ENCODE results near the gene HIF3A.
A peak's percentile ranks its signal among the peaks of the same experiment; 100 is the strongest.

Gene HIF3A

GRCh38 chr19:46381756-46382345 is 85.0 kb downstream of the HIF3A start:
- Mint-ChIP-seq H3K27ac (no peak overlapping the region), H3K36me3 (peaks cover 64 to 82% of the 10 kb centered on the region in 2 donors)
- no peak for DNase-seq

DNA sequence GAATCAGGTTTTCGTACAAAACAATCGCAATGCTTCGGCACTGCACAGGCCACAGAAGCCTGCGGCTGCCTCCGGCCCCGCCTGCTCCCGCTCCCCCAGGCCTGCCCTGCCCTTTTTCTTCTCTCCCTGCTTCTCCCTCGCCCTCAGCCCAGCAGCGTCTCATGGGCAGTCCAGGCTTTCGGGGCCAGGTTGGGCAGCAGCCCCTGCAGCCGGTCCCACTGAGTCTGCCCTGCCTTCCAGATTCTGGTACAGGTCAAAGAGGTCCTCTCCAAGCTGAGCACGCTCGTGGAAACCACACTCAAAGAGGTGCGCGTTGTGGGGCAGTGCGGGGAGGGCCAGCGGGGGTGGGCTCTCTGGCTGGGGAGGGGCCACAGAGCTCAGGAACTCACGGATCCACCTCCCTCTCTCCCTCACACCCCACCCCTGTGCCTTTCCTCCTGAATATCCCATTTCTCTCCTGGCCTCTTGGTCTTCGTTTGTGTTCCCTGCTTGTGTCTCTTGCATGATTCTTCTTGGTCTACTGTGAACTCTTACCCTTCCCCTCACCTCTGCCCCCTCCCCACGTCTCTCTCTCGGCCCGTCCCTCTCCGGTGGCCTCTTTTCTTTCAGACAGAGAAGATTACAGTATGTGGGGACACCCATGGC is 86.5 kb downstream of the HIF3A start:
- ATAC-seq (replicated peaks) = no peak
- Mint-ChIP-seq H3K4me3 (no peak overlapping the region), H3K9me3 (no peaks in the 10 kb centered on the region), H3K4me1 (peaks cover 15 to 20% of the 10 kb centered on the region in 2 donors), H3K36me3 (peaks cover 68 to 82% of the 10 kb centered on the region in 2 donors), H3K27me3 (no peaks in the 10 kb centered on the region), H3K27ac (no peak overlapping the region)
- no peak for DNase-seq

More at GRCh38 chr19:46381756-46382345, 85.0 kb downstream of the HIF3A start:
- peaks cover 15 to 20% of the 10 kb centered on the region in 2 donors for H3K4me1 Mint-ChIP-seq
- H3K9me3 Mint-ChIP-seq = no peaks in the 10 kb centered on the region
- no peak for ATAC-seq (replicated peaks)
- no peak overlapping the region for H3K4me3 Mint-ChIP-seq
- no peaks in the 10 kb centered on the region for H3K27me3 Mint-ChIP-seq

- H3K4me1 Mint-ChIP-seq = peaks cover 15 to 20% of the 10 kb centered on the region in 2 donors
- H3K27ac Mint-ChIP-seq = no peak overlapping the region
- no peaks in the 10 kb centered on the region for H3K9me3 Mint-ChIP-seq
- peaks cover 72 to 82% of the 10 kb centered on the region in 2 donors for H3K36me3 Mint-ChIP-seq
- no peak overlapping the region for H3K4me3 Mint-ChIP-seq
- ATAC-seq (replicated peaks) = no peak
- no peak for DNase-seq
- no peaks in the 10 kb centered on the region for H3K27me3 Mint-ChIP-seq
Observed at GRCh38 chr19:46383846-46384245, 87.0 kb downstream of the HIF3A start.

GRCh38 chr19:46384396-46384795 is 87.6 kb downstream of the HIF3A start:
- no peak overlapping the region for H3K27ac Mint-ChIP-seq
- DNase-seq (no peak), ATAC-seq (replicated peaks) (no peak)
- H3K4me3 Mint-ChIP-seq = no peak overlapping the region
- peaks cover 73 to 82% of the 10 kb centered on the region in 2 donors for H3K36me3 Mint-ChIP-seq
- H3K4me1 Mint-ChIP-seq = peaks cover 14 to 18% of the 10 kb centered on the region in 2 donors
- no peaks in the 10 kb centered on the region for H3K9me3 Mint-ChIP-seq
- H3K27me3 Mint-ChIP-seq = no peaks in the 10 kb centered on the region

GRCh38 chr19:46385636-46386035 is 88.8 kb downstream of the HIF3A start:
- no peak for ATAC-seq (replicated peaks)
- H3K36me3 Mint-ChIP-seq = peaks cover 73 to 84% of the 10 kb centered on the region in 2 donors

GRCh38 chr19:46386151-46386550 is 89.3 kb downstream of the HIF3A start:
- H3K9me3 Mint-ChIP-seq = no peaks in the 10 kb centered on the region
- no peaks in the 10 kb centered on the region for H3K27me3 Mint-ChIP-seq
- ATAC-seq (replicated peaks) (no peak), DNase-seq (no peak)
- peaks cover 70 to 82% of the 10 kb centered on the region in 2 donors for H3K36me3 Mint-ChIP-seq
- H3K4me3 Mint-ChIP-seq = no peak overlapping the region
- H3K27ac Mint-ChIP-seq = peak overlapping the region; percentile 76
- H3K4me1 Mint-ChIP-seq = peaks cover 2 to 3% of the 10 kb centered on the region in 2 donors

More at GRCh38 chr19:46385636-46386035, 88.8 kb downstream of the HIF3A start:
- Mint-ChIP-seq H3K4me1 (peaks cover 5% of the 10 kb centered on the region in 2 donors), H3K27ac (peak overlapping the region; percentile 76), H3K27me3 (no peaks in the 10 kb centered on the region), H3K4me3 (no peak overlapping the region), H3K9me3 (no peaks in the 10 kb centered on the region)
- DNase-seq = no peak

- no peak for DNase-seq
- H3K4me1 Mint-ChIP-seq = peaks cover 4 to 12% of the 10 kb centered on the region in 2 donors
- no peak overlapping the region for H3K4me3 Mint-ChIP-seq
- H3K9me3 Mint-ChIP-seq = no peaks in the 10 kb centered on the region
- no peaks in the 10 kb centered on the region for H3K27me3 Mint-ChIP-seq
- H3K36me3 Mint-ChIP-seq = peaks cover 70 to 87% of the 10 kb centered on the region in 2 donors
- H3K27ac Mint-ChIP-seq = no peak overlapping the region
- no peak for ATAC-seq (replicated peaks)
Observed at GRCh38 chr19:46386996-46387712, 90.3 kb downstream of the HIF3A start.

- H3K4me1 Mint-ChIP-seq = peaks cover 6 to 18% of the 10 kb centered on the region in 2 donors
- ATAC-seq (replicated peaks) (no peak), DNase-seq (no peak)
- H3K27me3 Mint-ChIP-seq = no peaks in the 10 kb centered on the region
- H3K9me3 Mint-ChIP-seq = no peaks in the 10 kb centered on the region
- H3K27ac Mint-ChIP-seq = peak overlapping the region; percentile 42
- no peak overlapping the region for H3K4me3 Mint-ChIP-seq
- H3K36me3 Mint-ChIP-seq = peaks cover 64 to 84% of the 10 kb centered on the region in 2 donors
Observed at GRCh38 chr19:46387713-46388130, 90.9 kb downstream of the HIF3A start.

- ATAC-seq (replicated peaks) (no peak), DNase-seq (no peak)
- Mint-ChIP-seq H3K9me3 (no peaks in the 10 kb centered on the region), H3K27ac (no peak overlapping the region), H3K27me3 (no peaks in the 10 kb centered on the region), H3K4me1 (peaks cover 7 to 20% of the 10 kb centered on the region in 2 donors), H3K36me3 (peaks cover 62 to 83% of the 10 kb centered on the region in 2 donors), H3K4me3 (no peak overlapping the region)
Observed at GRCh38 chr19:46388311-46389095, 91.7 kb downstream of the HIF3A start.

GRCh38 chr19:46390121-46390858 is 93.4 kb downstream of the HIF3A start:
- no peak for DNase-seq
- peaks cover 58 to 69% of the 10 kb centered on the region in 2 donors for H3K36me3 Mint-ChIP-seq
- H3K4me3 Mint-ChIP-seq = no peak overlapping the region
- no peak for ATAC-seq (replicated peaks)
- no peak overlapping the region for H3K27ac Mint-ChIP-seq
- H3K9me3 Mint-ChIP-seq = no peaks in the 10 kb centered on the region
- peaks cover 11 to 20% of the 10 kb centered on the region in 2 donors for H3K4me1 Mint-ChIP-seq
- H3K27me3 Mint-ChIP-seq = no peaks in the 10 kb centered on the region

DNA sequence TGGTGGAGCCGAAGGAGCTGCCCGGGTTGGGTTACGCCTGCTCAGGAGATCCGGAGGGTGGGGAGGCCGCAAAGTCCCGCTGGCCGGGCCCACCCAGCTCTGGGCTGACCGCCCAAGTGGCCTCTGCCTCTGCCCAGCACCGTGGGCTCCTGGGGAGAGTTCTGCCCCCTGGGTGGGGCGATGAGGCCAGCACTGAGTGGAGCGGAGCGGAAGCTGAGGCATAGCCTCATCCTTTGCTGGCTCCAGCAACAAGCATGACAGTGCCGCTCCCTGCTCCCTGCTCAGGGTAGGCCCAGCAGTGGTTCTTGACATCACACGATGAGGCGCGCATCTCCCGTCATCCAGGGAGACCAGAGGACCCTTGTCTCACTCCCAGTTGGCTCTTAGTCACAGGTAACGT is 94.0 kb downstream of the HIF3A start:
- Mint-ChIP-seq H3K36me3 (peaks cover 55 to 66% of the 10 kb centered on the region in 2 donors), H3K27me3 (no peaks in the 10 kb centered on the region), H3K4me3 (no peak overlapping the region), H3K27ac (peak overlapping the region; percentile 37), H3K4me1 (peaks cover 11 to 20% of the 10 kb centered on the region in 2 donors), H3K9me3 (no peaks in the 10 kb centered on the region)
- no peak for DNase-seq
- no peak for ATAC-seq (replicated peaks)

- ATAC-seq (replicated peaks) (no peak), DNase-seq (no peak)
- H3K27ac Mint-ChIP-seq = peak overlapping the region; percentile 37
- peak overlapping the region in 1 of 2 donors; percentile 36 for H3K4me3 Mint-ChIP-seq
- H3K27me3 Mint-ChIP-seq = no peaks in the 10 kb centered on the region
- H3K36me3 Mint-ChIP-seq = peaks cover 52 to 63% of the 10 kb centered on the region in 2 donors
- peaks cover 11 to 20% of the 10 kb centered on the region in 2 donors for H3K4me1 Mint-ChIP-seq
- H3K9me3 Mint-ChIP-seq = no peaks in the 10 kb centered on the region
Observed at GRCh38 chr19:46391296-46392251, 94.7 kb downstream of the HIF3A start.
